Measurements from ENCODE around the gene APOBEC2.

APOBEC2 gene

DNA sequence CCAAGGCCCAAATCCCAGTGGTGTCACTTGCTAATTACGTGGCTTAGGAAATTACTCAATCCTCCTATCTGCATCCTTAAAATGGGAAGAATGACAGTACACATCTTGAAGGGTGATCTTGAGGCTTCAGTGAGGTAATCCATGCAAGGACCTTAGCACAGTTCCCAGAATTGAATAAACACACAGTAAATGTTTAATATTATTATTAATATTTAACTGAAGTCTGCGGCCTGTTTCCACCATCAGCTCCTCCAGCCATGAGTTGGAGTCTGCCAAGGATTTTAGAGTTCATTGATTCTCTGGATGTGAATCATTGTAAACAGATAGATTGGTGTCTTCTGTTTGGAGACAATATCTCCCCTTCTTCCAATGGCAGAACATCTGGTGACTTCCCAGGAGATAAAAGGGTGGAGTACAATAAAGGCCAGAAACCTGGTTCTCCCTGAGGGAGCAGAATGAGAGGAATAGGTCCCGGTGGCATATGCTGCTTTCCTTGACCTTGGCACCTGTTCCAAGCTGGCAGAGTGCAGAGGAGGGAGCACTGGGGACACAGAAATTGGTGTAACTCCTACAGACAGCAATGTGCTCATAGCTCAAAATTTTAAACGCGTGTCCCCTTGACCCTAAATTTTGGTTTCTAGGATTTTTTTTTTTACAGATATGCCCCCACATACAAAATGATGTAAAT, 39.4 kb upstream of the APOBEC2 start:
- no peak for TF ChIP-seq NFIC (IDR thresholded peaks at IDR 0.05)
- no peak for TF ChIP-seq EP300 (IDR thresholded peaks at IDR 0.05; ENCODE audit: borderline replicate concordance)
- no peak for TF ChIP-seq TCF12 (IDR thresholded peaks at IDR 0.05; ENCODE audit: low read depth)
- no peak for TF ChIP-seq CEBPB (IDR thresholded peaks at IDR 0.05)
- TF ChIP-seq, protein P1, sequence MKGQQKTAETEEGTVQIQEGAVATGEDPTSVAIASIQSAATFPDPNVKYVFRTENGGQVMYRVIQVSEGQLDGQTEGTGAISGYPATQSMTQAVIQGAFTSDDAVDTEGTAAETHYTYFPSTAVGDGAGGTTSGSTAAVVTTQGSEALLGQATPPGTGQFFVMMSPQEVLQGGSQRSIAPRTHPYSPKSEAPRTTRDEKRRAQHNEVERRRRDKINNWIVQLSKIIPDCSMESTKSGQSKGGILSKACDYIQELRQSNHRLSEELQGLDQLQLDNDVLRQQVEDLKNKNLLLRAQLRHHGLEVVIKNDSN (IDR thresholded peaks at IDR 0.05): no peak
- TF ChIP-seq YY1 (IDR thresholded peaks at IDR 0.05; ENCODE audit: low read depth): no peak
- no peak for TF ChIP-seq ZBTB7A (IDR thresholded peaks at IDR 0.05; ENCODE audit: low read depth)
- no peak for TF ChIP-seq REST (IDR thresholded peaks at IDR 0.05; ENCODE audit: low read depth)

DNA sequence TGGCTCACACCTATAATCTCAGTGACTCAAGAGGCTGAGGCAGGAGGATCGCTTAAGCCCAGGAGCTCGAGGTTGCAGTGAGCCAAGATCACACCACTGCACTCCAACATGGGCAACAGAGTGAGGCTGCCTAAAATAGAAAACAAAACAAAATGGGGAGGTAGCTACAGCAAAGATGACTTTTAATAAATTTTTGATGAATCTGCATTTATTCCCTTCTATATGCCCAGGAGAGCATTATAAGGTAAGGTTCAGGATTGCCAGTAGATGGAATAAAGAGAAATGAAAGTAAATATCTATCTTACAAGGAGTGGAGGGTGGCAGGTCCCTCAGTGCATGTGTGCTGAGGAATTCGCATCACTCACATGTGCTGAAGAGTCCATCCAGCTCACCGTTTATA, 38.2 kb upstream of the APOBEC2 start:
- TF ChIP-seq ZBTB7A (IDR thresholded peaks at IDR 0.05; ENCODE audit: low read depth) (no peak), CREB1 (IDR thresholded peaks at IDR 0.05; ENCODE audit: low read depth) (no peak), FOXM1 (IDR thresholded peaks at IDR 0.05; ENCODE audit: borderline replicate concordance, low read depth) (no peak), EGR1 (IDR thresholded peaks at IDR 0.05) (no peak), RAD21 (IDR thresholded peaks at IDR 0.05; ENCODE audit: low read depth) (no peak), CEBPB (IDR thresholded peaks at IDR 0.05) (no peak), MAX (IDR thresholded peaks at IDR 0.05) (no peak), NFIC (IDR thresholded peaks at IDR 0.05) (no peak), YY1 (IDR thresholded peaks at IDR 0.05; ENCODE audit: low read depth) (no peak), TCF12 (IDR thresholded peaks at IDR 0.05; ENCODE audit: low read depth) (no peak), REST (IDR thresholded peaks at IDR 0.05; ENCODE audit: low read depth) (no peak), TAF1 (IDR thresholded peaks at IDR 0.05; ENCODE audit: low read depth) (no peak), EP300 (IDR thresholded peaks at IDR 0.05; ENCODE audit: borderline replicate concordance) (no peak)
- TF ChIP-seq, protein P1 (IDR thresholded peaks at IDR 0.05): no peak

- TF ChIP-seq EP300 (IDR thresholded peaks at IDR 0.05; ENCODE audit: borderline replicate concordance): no peak
- no peak for TF ChIP-seq CEBPB (IDR thresholded peaks at IDR 0.05)
- no peak for TF ChIP-seq TAF1 (IDR thresholded peaks at IDR 0.05; ENCODE audit: low read depth)
- TF ChIP-seq TEAD4 (IDR thresholded peaks at IDR 0.05): no peak
- TF ChIP-seq, protein P1 (IDR thresholded peaks at IDR 0.05): no peak
- no peak for TF ChIP-seq RAD21 (IDR thresholded peaks at IDR 0.05; ENCODE audit: low read depth)
- no peak for TF ChIP-seq ZBTB7A (IDR thresholded peaks at IDR 0.05; ENCODE audit: low read depth)
- TF ChIP-seq MAX (IDR thresholded peaks at IDR 0.05): no peak
- TF ChIP-seq EGR1 (IDR thresholded peaks at IDR 0.05): no peak
- no peak for TF ChIP-seq YY1 (IDR thresholded peaks at IDR 0.05; ENCODE audit: low read depth)
- TF ChIP-seq NFIC (IDR thresholded peaks at IDR 0.05): no peak
- TF ChIP-seq FOXM1 (IDR thresholded peaks at IDR 0.05; ENCODE audit: borderline replicate concordance, low read depth): no peak
- TF ChIP-seq REST (IDR thresholded peaks at IDR 0.05; ENCODE audit: low read depth): no peak
Measured at GRCh38 chr6:41017663-41018062, 35.3 kb upstream of the APOBEC2 start.

DNA sequence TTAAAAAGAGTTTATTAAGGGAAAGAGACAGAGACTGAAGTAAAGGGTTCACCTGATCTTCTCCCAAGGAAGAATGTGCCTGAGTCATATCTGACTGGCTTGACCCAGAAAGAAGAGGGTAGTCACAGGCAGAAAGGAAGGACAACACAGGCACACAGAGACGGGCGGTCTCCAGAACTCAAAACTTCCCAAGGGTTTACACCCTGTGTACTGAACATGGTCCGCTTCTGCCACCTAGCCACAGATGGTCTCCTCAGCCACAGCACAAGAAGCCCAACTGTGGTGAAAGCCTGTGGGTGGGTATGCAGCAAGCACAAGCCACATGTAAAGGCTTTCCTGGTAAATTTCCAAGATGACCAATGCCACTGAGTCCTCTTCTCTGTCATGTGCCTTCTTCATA, 31.2 kb upstream of the APOBEC2 start:
- TF ChIP-seq EP300 (IDR thresholded peaks at IDR 0.05; ENCODE audit: borderline replicate concordance) (no peak), RAD21 (IDR thresholded peaks at IDR 0.05; ENCODE audit: low read depth) (peak; percentile 41)

All from Ishikawa (cell line).